ENCODE data around the gene TRIM26. TPM values are rescaled to one million over a fixed set of nuclear protein-coding genes. Genes with fewer than 3 reads are reported as not detected.

The TRIM26 gene, protein sequence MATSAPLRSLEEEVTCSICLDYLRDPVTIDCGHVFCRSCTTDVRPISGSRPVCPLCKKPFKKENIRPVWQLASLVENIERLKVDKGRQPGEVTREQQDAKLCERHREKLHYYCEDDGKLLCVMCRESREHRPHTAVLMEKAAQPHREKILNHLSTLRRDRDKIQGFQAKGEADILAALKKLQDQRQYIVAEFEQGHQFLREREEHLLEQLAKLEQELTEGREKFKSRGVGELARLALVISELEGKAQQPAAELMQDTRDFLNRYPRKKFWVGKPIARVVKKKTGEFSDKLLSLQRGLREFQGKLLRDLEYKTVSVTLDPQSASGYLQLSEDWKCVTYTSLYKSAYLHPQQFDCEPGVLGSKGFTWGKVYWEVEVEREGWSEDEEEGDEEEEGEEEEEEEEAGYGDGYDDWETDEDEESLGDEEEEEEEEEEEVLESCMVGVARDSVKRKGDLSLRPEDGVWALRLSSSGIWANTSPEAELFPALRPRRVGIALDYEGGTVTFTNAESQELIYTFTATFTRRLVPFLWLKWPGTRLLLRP
- total RNA-seq (2021; fragmentation: NEBNext Ultra II Directional; extraction: Animal tissue kit (Norgen Biotek cat#: 25700)): 30.7 and 32.3 TPM in 2 replicates
- 21.5 and 25.8 TPM in 2 replicates for polyA plus RNA-seq (2011; rRNA removed)
- 29.3 TPM for polyA plus RNA-seq (2011; cell fraction: cytosol; rRNA removed)
- 29.9 TPM for polyA plus RNA-seq (2011; cell fraction: nucleus; rRNA removed)
- polyA plus RNA-seq (2012, experiment 1 of 2): 28.2 to 41.8 TPM (median 29.9 TPM) in 4 replicates
- polyA plus RNA-seq (2012, experiment 2 of 2): 33.4 TPM
- 17.5 TPM for polyA plus RNA-seq (2013, experiment 1 of 2)
- polyA plus RNA-seq (2013, experiment 2 of 2): 16.8 TPM
- 27.4 and 33.6 TPM in 2 replicates for polyA minus RNA-seq (2011; rRNA and poly(A)+ RNA removed)
- 14.1 TPM for polyA minus RNA-seq (2011; cell fraction: cytosol; rRNA and poly(A)+ RNA removed)
- polyA minus RNA-seq (2011; cell fraction: nucleus; rRNA and poly(A)+ RNA removed): 21.9 TPM
- long read RNA-seq, experiment 1, partial matches to known transcripts: 19 of 19 reads
- long read RNA-seq, experiment 1, other reads (novel, unspliced or antisense): 0 of 19 reads
- long read RNA-seq, experiment 2, partial matches to known transcripts: 0 of 15 reads
- long read RNA-seq, experiment 2, other reads (novel, unspliced or antisense): 14 of 15 reads

DNA sequence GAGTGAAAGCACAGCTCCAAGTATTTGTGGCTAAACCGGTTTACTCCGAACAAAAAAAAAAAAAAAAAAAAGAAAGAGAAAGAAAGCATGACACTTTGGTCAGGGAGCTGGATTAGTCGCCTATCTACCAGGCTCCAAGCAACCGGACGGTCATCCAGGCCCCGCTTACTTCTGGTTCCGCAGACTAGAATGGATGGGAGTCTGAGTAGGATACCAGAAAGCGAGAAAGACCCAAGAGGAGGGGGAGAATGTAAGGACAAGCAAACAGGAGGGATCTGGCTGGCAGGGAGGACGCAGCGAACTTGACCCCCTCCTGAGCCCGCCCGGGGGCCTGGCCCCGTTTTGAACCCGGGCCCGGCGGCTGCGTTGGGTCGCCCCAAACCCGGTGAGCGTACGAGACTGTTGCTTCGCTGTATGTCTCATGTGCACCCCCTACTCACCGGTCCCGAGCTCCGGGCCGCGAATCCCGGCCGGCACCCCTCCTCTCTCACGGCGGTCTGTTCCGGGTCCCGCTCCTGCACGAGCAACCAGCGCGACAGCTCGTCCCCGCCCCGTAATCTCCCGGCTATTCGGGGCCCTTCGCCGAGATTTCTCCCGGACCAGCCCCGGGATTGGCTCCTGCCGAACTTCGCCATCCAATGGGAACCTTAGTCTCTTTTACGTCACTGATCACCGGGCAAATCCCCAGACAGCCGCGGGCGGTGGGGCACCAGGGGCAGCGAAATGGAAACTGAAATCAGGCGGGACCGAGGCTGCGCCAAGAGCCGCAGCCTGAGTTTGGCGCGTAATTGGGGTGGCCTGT, at the start of gene TRIM26:
TRIM26 (minus strand) TSS at position 542 of the 802 bp plus-strand sequence. CDS start 14,303 bp downstream, outside the sequence.
- DNase-seq (ENCODE audit: low read depth in 1 of 2, low spot score in 2 of 2): peak; percentile 89 to 96
- H3K79me1 ChIP-seq (ENCODE audit: low read depth, low read length): peaks cover 12% of the 10 kb centered on the region; the same call in 1 of the 2 replicates
- CTCF ChIA-PET (ENCODE audit: partially characterized antibody): interaction anchor here (0.6 to 1.6 kb wide), 4 partner anchors 14 to 145 kb away, joined by 3 to 4 read pairs (median 3); no protein-coding TSS in a partner anchor
- peak within 1 kb of the TSS; percentile 87 for H4K5ac ChIP-seq (ENCODE audit: insufficient read length, low read depth, low read length)
- peak within 1 kb of the TSS; percentile 92 for H4K91ac ChIP-seq (replicated peaks; ENCODE audit: insufficient read length, low read length)
- peaks cover 16% of the 10 kb centered on the region for H3K23me2 ChIP-seq (ENCODE audit: low read depth, low read length)
- no peaks in the 10 kb centered on the region; a peak in 1 of 8 replicates for H3K36me3 ChIP-seq (ENCODE audit: control insufficient read depth in 2 of 4, insufficient read depth in 4 of 4, low read length in 3 of 4)
- peak within 1 kb of the TSS; percentile 6 for H2BK120ac ChIP-seq (replicated peaks; ENCODE audit: low read depth, low read length)
- no peak within 1 kb of the TSS; the same call in 1 of the 2 replicates for H2AK5ac ChIP-seq (ENCODE audit: low read depth, low read length)
- H3K4ac ChIP-seq (replicated peaks; ENCODE audit: insufficient read length, low read depth, low read length): peak within 1 kb of the TSS; percentile 44
- FAIRE-seq: no peak
- peak within 1 kb of the TSS; percentile 69 for H2AFZ ChIP-seq (ENCODE audit: low read length)
- H3K9ac ChIP-seq (replicated peaks in 1 of 4; ENCODE audit: extremely low read depth in 1 of 4, low read depth in 3 of 4, low read length in 3 of 4): peak within 1 kb of the TSS; percentile 76 to 99 (median 90)
- H3K27ac ChIP-seq (ENCODE audit: low read depth, low read length): peak within 1 kb of the TSS; percentile 95
- peak within 1 kb of the TSS; percentile 97 for H3K18ac ChIP-seq (ENCODE audit: extremely low read depth, low read length)
- no peaks in the 10 kb centered on the region for H3K9me3 ChIP-seq (ENCODE audit: insufficient read depth in 2 of 2, low read depth in 1 of 2, low read length in 1 of 2)
- no peak within 1 kb of the TSS for H3K23ac ChIP-seq (ENCODE audit: insufficient read length)
- H3K4me3 ChIP-seq (ENCODE audit: extremely low read depth in 1 of 4, insufficient read depth in 2 of 4, low read depth in 3 of 4, low read length in 4 of 4): peak within 1 kb of the TSS; percentile 87 to 97 (median 94)
- POLR2A ChIA-PET (ENCODE audit: partially characterized antibody): interaction anchor here (0.8 to 2.1 kb wide), 13 partner anchors 10 to 588 kb away, joined by 3 to 17 read pairs (median 4); partner anchors contain the start of genes PPP1R11 and TRIM39
- H4K8ac ChIP-seq (ENCODE audit: extremely low read depth, insufficient read depth, low read length): peak within 1 kb of the TSS; percentile 97
- peaks cover 0 to 39% of the 10 kb centered on the region in 2 experiments; a peak in 3 of 4 replicates for H3K79me2 ChIP-seq (ENCODE audit: control insufficient read depth in 1 of 2, insufficient read depth in 2 of 2, low read length in 2 of 2)
- peak within 1 kb of the TSS; percentile 86; the same call in 1 of the 2 replicates for H2BK12ac ChIP-seq (ENCODE audit: low read depth, low read length)
- peak within 1 kb of the TSS; percentile 92 for H2BK15ac ChIP-seq (ENCODE audit: low read length)
- peak within 1 kb of the TSS; percentile 42 for H3K56ac ChIP-seq (replicated peaks; ENCODE audit: insufficient read length, low read depth, low read length)
- H3K4me1 ChIP-seq (replicated peaks in 1 of 4; ENCODE audit: control insufficient read depth in 3 of 4, insufficient read depth in 4 of 4, low read length in 3 of 4): peaks cover 2 to 10% (median 5%) of the 10 kb centered on the region in 4 experiments; a peak in 4 of 7 replicates
- WGBS, 2 experiments (ENCODE audit: extremely low coverage in 1 of 2, insufficient coverage in 1 of 2, insufficient read length in 1 of 2, insufficient replicate concordance in 2 of 2, low coverage in 1 of 2, low lambda C conversion rate in 2 of 2, missing lambda C conversion rate in 1 of 2): 1% methylated on average over 55 of the region's 59 CpGs; no CpG with 5 or more reads in 1 of the 2 experiments
- H3K14ac ChIP-seq (ENCODE audit: insufficient read length): no peak within 1 kb of the TSS
- peaks cover 0 to 9% of the 10 kb centered on the region in 2 experiments for H4K20me1 ChIP-seq (replicated peaks in 1 of 2; ENCODE audit: control insufficient read depth in 1 of 2, insufficient read depth in 2 of 2, low read length in 2 of 2)
- peak within 1 kb of the TSS; percentile 80 to 86 for H3K4me2 ChIP-seq (ENCODE audit: insufficient read depth in 1 of 2, low read depth in 2 of 2, low read length in 2 of 2)
- H3K27me3 ChIP-seq (replicated peaks in 1 of 4; ENCODE audit: control insufficient read depth in 3 of 4, extremely low read depth in 1 of 4, insufficient read depth in 3 of 4, low read length in 3 of 4): no peaks in the 10 kb centered on the region; a peak in 1 of 7 replicates
- H2BK5ac ChIP-seq (ENCODE audit: low read depth, low read length): peak within 1 kb of the TSS; percentile 95
- 0 out of 2 replicates have a peak within 1 kb of the TSS, but pooled peaks have one; percentile 61 for H2BK20ac ChIP-seq (ENCODE audit: low read length)
- TF ChIP-seq, protein P1, sequence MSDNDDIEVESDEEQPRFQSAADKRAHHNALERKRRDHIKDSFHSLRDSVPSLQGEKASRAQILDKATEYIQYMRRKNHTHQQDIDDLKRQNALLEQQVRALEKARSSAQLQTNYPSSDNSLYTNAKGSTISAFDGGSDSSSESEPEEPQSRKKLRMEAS (IDR thresholded peaks at IDR 0.05): peak; percentile 73
- TF ChIP-seq CEBPB (IDR thresholded peaks at IDR 0.05; ENCODE audit: low read depth, low read length): no peak
- no peak for TF ChIP-seq RAD21 (IDR thresholded peaks at IDR 0.05 in 1 of 2, conservative IDR thresholded peaks at IDR 0.05 in 1 of 2; ENCODE audit: low read depth in 2 of 2, low read length in 2 of 2)
- TF ChIP-seq RNF2 (IDR thresholded peaks at IDR 0.05; ENCODE audit: borderline replicate concordance, low read depth, low read length, missing control alignments, poor library complexity, severe bottlenecking): no peak
